ENCODE results near the gene OTOG.
"Not testable (repeated sequence)": the region's sequence is repeated elsewhere in the genome, so short reads cannot be mapped to it uniquely, and the experiment has no call there.

Gene OTOG

DNA sequence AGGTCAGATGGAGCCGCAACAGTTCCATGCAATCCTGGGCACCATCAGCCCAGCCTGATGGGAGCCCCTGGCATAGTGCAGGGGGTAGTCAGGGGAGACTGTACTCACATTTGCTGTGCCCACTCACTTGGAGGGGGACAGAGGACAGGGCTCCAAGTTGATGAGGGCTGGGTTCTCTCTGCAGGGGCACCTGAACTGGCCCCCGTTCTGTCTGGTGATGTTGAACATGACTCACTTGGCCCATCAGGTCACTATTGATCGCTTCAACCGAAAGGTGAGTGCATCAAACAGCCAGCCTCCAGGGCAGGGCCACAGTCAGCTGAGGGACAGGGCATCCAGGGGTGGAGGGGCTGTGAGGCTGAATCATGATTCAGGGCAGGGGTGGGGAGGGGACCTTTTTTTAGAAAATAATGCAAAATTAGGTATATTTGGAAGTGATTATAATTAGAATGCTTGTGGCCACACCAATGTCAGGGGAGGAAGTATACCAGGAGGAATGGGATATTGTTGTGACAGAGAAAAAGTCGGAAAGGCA lies 66.4 kb downstream of the OTOG start:
- Histone ChIP-seq H3K4me3 (ENCODE audit: low read length) (no peak overlapping the region), H3K79me2 (ENCODE audit: control insufficient read depth, low read length) (no peaks in the 10 kb centered on the region), H3K9me3 (ENCODE audit: control insufficient read depth, insufficient read depth, low read length) (no peaks in the 10 kb centered on the region), H3K9me2 (replicated peaks; ENCODE audit: control insufficient read depth, low read length) (no peaks in the 10 kb centered on the region), H3F3A (ENCODE audit: control insufficient read depth, insufficient read depth) (no peaks in the 10 kb centered on the region), H3K27ac (ENCODE audit: low read depth, low read length) (no peak overlapping the region), H3K27me3 (ENCODE audit: control insufficient read depth, low read length) (peaks cover 10% of the 10 kb centered on the region), H4K20me1 (ENCODE audit: control insufficient read depth, insufficient read depth, low read depth, low read length) (no peaks in the 10 kb centered on the region), H3K4me1 (ENCODE audit: control insufficient read depth, low read length) (no peaks in the 10 kb centered on the region), H3K4me2 (ENCODE audit: low read length) (no peak overlapping the region), H3K36me3 (ENCODE audit: control insufficient read depth, low read length) (no peaks in the 10 kb centered on the region)
- TF ChIP-seq, protein P1, sequence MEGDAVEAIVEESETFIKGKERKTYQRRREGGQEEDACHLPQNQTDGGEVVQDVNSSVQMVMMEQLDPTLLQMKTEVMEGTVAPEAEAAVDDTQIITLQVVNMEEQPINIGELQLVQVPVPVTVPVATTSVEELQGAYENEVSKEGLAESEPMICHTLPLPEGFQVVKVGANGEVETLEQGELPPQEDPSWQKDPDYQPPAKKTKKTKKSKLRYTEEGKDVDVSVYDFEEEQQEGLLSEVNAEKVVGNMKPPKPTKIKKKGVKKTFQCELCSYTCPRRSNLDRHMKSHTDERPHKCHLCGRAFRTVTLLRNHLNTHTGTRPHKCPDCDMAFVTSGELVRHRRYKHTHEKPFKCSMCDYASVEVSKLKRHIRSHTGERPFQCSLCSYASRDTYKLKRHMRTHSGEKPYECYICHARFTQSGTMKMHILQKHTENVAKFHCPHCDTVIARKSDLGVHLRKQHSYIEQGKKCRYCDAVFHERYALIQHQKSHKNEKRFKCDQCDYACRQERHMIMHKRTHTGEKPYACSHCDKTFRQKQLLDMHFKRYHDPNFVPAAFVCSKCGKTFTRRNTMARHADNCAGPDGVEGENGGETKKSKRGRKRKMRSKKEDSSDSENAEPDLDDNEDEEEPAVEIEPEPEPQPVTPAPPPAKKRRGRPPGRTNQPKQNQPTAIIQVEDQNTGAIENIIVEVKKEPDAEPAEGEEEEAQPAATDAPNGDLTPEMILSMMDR (IDR thresholded peaks at IDR 0.05; ENCODE audit: low read depth, low read length, poor library complexity, severe bottlenecking): no peak
- no peak for TF ChIP-seq EZH2phosphoT487 (IDR thresholded peaks at IDR 0.05; ENCODE audit: borderline replicate concordance, low read length)

DNA sequence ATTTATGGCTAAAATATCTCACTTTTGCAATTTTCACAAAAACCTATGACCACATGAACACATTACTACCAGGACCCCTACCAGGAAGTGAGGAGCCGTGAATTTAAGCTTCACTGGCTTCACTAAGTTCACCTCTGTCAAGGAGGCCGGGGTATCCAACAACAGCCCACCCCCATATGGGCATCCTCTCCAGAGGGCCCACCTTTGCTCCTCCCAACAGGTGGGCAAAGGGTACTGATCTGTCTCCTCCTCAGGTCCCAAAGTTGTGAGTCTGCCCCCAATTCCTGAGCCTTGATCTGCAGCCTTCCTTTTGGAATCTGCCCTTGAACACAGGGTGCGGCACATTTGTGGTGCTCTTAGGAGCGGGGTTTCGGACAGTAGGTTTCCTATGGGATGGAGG lies 66.9 kb downstream of the OTOG start:
- Histone ChIP-seq H3K9me3 (ENCODE audit: control insufficient read depth, insufficient read depth, low read length) (no peaks in the 10 kb centered on the region), H3K4me3 (ENCODE audit: low read length) (no peak overlapping the region)
- TF ChIP-seq, protein P1 (IDR thresholded peaks at IDR 0.05; ENCODE audit: low read depth, low read length, poor library complexity, severe bottlenecking): no peak
- no peak for TF ChIP-seq EZH2phosphoT487 (IDR thresholded peaks at IDR 0.05; ENCODE audit: borderline replicate concordance, low read length)

GRCh38 chr11:17622711-17623110 lies 75.7 kb downstream of the OTOG start:
- H3K4me2 ChIP-seq (ENCODE audit: low read length); H3K27me3 ChIP-seq (ENCODE audit: control insufficient read depth, low read length); H3F3A ChIP-seq (ENCODE audit: control insufficient read depth, insufficient read depth); H3K27ac ChIP-seq (ENCODE audit: low read depth, low read length); H3K4me3 ChIP-seq (ENCODE audit: low read length); H3K36me3 ChIP-seq (ENCODE audit: control insufficient read depth, low read length); H3K4me1 ChIP-seq (ENCODE audit: control insufficient read depth, low read length); H3K9me3 ChIP-seq (ENCODE audit: control insufficient read depth, insufficient read depth, low read length); H4K20me1 ChIP-seq (ENCODE audit: control insufficient read depth, insufficient read depth, low read depth, low read length); H3K79me2 ChIP-seq (ENCODE audit: control insufficient read depth, low read length); H3K9me2 ChIP-seq (replicated peaks; ENCODE audit: control insufficient read depth, low read length): not testable (repeated sequence)

More for the DNA sequence above, 66.9 kb downstream of the OTOG start:
- no peaks in the 10 kb centered on the region for H3K4me1 ChIP-seq (ENCODE audit: control insufficient read depth, low read length)
- H3K79me2 ChIP-seq (ENCODE audit: control insufficient read depth, low read length): no peaks in the 10 kb centered on the region
- no peaks in the 10 kb centered on the region for H3F3A ChIP-seq (ENCODE audit: control insufficient read depth, insufficient read depth)
- no peaks in the 10 kb centered on the region for H3K9me2 ChIP-seq (replicated peaks; ENCODE audit: control insufficient read depth, low read length)
- no peaks in the 10 kb centered on the region for H3K36me3 ChIP-seq (ENCODE audit: control insufficient read depth, low read length)
- peaks cover 10% of the 10 kb centered on the region for H3K27me3 ChIP-seq (ENCODE audit: control insufficient read depth, low read length)
- H3K27ac ChIP-seq (ENCODE audit: low read depth, low read length): no peak overlapping the region
- no peaks in the 10 kb centered on the region for H4K20me1 ChIP-seq (ENCODE audit: control insufficient read depth, insufficient read depth, low read depth, low read length)
- H3K4me2 ChIP-seq (ENCODE audit: low read length): no peak overlapping the region

- Histone ChIP-seq H3K4me1 (ENCODE audit: control insufficient read depth, low read length) (no peaks in the 10 kb centered on the region), H3K4me3 (ENCODE audit: low read length) (no peak overlapping the region), H3K36me3 (ENCODE audit: control insufficient read depth, low read length) (no peaks in the 10 kb centered on the region), H3F3A (ENCODE audit: control insufficient read depth, insufficient read depth) (no peaks in the 10 kb centered on the region), H3K27ac (ENCODE audit: low read depth, low read length) (no peak overlapping the region), H4K20me1 (ENCODE audit: control insufficient read depth, insufficient read depth, low read depth, low read length) (no peaks in the 10 kb centered on the region), H3K4me2 (ENCODE audit: low read length) (no peak overlapping the region), H3K9me3 (ENCODE audit: control insufficient read depth, insufficient read depth, low read length) (no peaks in the 10 kb centered on the region), H3K27me3 (ENCODE audit: control insufficient read depth, low read length) (peaks cover 6% of the 10 kb centered on the region), H3K9me2 (replicated peaks; ENCODE audit: control insufficient read depth, low read length) (no peaks in the 10 kb centered on the region), H3K79me2 (ENCODE audit: control insufficient read depth, low read length) (no peaks in the 10 kb centered on the region)
- no peak for TF ChIP-seq EZH2phosphoT487 (IDR thresholded peaks at IDR 0.05; ENCODE audit: borderline replicate concordance, low read length)
- TF ChIP-seq, protein P1 (IDR thresholded peaks at IDR 0.05; ENCODE audit: low read depth, low read length, poor library complexity, severe bottlenecking): no peak
Measured at GRCh38 chr11:17629113-17629512, 82.1 kb downstream of the OTOG start.

All from DOHH2 (cell line).